HEK293 (cell line): ENCODE data around the gene BRD2.

Experiments
- CTCF ChIA-PET: fragments of 350-600 bp; formaldehyde crosslinking; extraction: SDS; loops from one replicate; lab custom pipeline; 2021; ENCODE audit warnings: antibody characterized with exemption; lab: Yijun Ruan, JAX
- POLR2A ChIA-PET: fragments of 300-600 bp; formaldehyde crosslinking; extraction: SDS; loops from one replicate; lab custom pipeline; 2020; ENCODE audit warnings: antibody characterized with exemption, inconsistent platforms; lab: Yijun Ruan, JAX
- H3K27ac ChIP-seq: fragments of 200-500 bp; sonication (Bioruptor generic); 2 replicates; pipeline ENCODE4 v1.5.1; 2014; ENCODE audit warnings: low read depth, low read length, control low read depth, inconsistent platforms; ENCODE audit errors: extremely low read depth
- H3K36me3 ChIP-seq, 2 experiments: fragments of 200-500 bp in 1 of 2; sonication (Bioruptor generic) in 1 of 2; 1 replicate in 1 of 2; 2 replicates in 1 of 2; pipeline ENCODE4 v1.5.1; 2014 to 2017; ENCODE audit warnings: inconsistent platforms in 2 of 2, low read length in 2 of 2; ENCODE audit not compliant: control insufficient read depth in 2 of 2, insufficient read depth in 1 of 2
- H3K4me1 ChIP-seq: fragments of 200-500 bp; sonication (Bioruptor generic); 2 replicates; pipeline ENCODE4 v1.5.1; 2014; ENCODE audit warnings: mild to moderate bottlenecking, low read length, inconsistent platforms; ENCODE audit not compliant: control insufficient read depth, insufficient read depth
- H3K4me3 ChIP-seq: 2 replicates; pipeline ENCODE4 v1.5.1; 2011; ENCODE audit warnings: low read depth, mild to moderate bottlenecking, control low read depth, low read length, moderate library complexity
- H3K9me3 ChIP-seq: fragments of 200-500 bp; sonication (Bioruptor generic); 2 replicates; pipeline ENCODE4 v1.5.1; 2014; ENCODE audit warnings: low read depth, low read length, inconsistent platforms; ENCODE audit not compliant: control insufficient read depth, insufficient read depth
- CTCF ChIP-seq: fragments of 450-650 bp; formaldehyde crosslinking; IDR thresholded peaks from 2 replicates; pipeline ENCODE4 v1.5.1; 2016; ENCODE audit warnings: missing biosample characterization, missing genetic modification characterization
- KLF1 ChIP-seq: fragments of 450-650 bp; formaldehyde crosslinking; IDR thresholded peaks from 2 replicates; pipeline ENCODE4 v1.5.1; 2016; ENCODE audit warnings: missing biosample characterization, missing genetic modification characterization
- MEIS1 ChIP-seq: sonication (generic); formaldehyde crosslinking; IDR thresholded peaks from 2 replicates; pipeline ENCODE4 v1.8.1; 2022; ENCODE audit warnings: missing genetic modification reagents, mild to moderate bottlenecking, borderline replicate concordance
- OVOL3 ChIP-seq: fragments of 450-650 bp; formaldehyde crosslinking; IDR thresholded peaks from 2 replicates; pipeline ENCODE4 v1.5.1; 2016; ENCODE audit warnings: missing biosample characterization, missing genetic modification characterization
- SETDB1 ChIP-seq: IDR thresholded peaks from one replicate; pipeline ENCODE4 v1.6.1; 2017; ENCODE audit warnings: mild to moderate bottlenecking, low read length, moderate library complexity, mixed read lengths; ENCODE audit not compliant: insufficient read length
- ZBTB1 ChIP-seq: fragments of 450-650 bp; formaldehyde crosslinking; IDR thresholded peaks from 2 replicates; pipeline ENCODE4 v1.5.1; 2016; ENCODE audit warnings: missing biosample characterization, missing genetic modification characterization
- ZFP3 ChIP-seq: fragments of 450-650 bp; formaldehyde crosslinking; IDR thresholded peaks from 2 replicates; pipeline ENCODE4 v1.5.1; 2016; ENCODE audit warnings: low read depth, missing biosample characterization, missing genetic modification characterization
- ZIC2 ChIP-seq: fragments of 450-650 bp; formaldehyde crosslinking; IDR thresholded peaks from 2 replicates; pipeline ENCODE4 v1.5.1; 2016; ENCODE audit warnings: missing biosample characterization, missing genetic modification characterization
- ZNF133 ChIP-seq: fragments of 450-650 bp; formaldehyde crosslinking; IDR thresholded peaks from 2 replicates; pipeline ENCODE4 v1.5.1; 2016; ENCODE audit warnings: missing biosample characterization, missing genetic modification characterization
- ZNF155 ChIP-seq: fragments of 450-650 bp; formaldehyde crosslinking; IDR thresholded peaks from 2 replicates; pipeline ENCODE4 v1.5.1; 2016; ENCODE audit warnings: missing biosample characterization, missing genetic modification characterization
- ZNF174 ChIP-seq: fragments of 450-650 bp; formaldehyde crosslinking; IDR thresholded peaks from 2 replicates; pipeline ENCODE4 v1.5.0; 2017; ENCODE audit warnings: missing biosample characterization, mild to moderate bottlenecking, missing genetic modification characterization
- ZNF221 ChIP-seq: fragments of 450-650 bp; formaldehyde crosslinking; IDR thresholded peaks from 2 replicates; pipeline ENCODE4 v1.5.1; 2017; ENCODE audit warnings: missing biosample characterization, missing genetic modification characterization, borderline replicate concordance
- ZNF266 ChIP-seq: fragments of 450-650 bp; formaldehyde crosslinking; IDR thresholded peaks from 2 replicates; pipeline ENCODE4 v1.5.1; 2016; ENCODE audit warnings: missing biosample characterization, missing genetic modification characterization, low read depth
- ZNF280D ChIP-seq: fragments of 450-650 bp; formaldehyde crosslinking; IDR thresholded peaks from 2 replicates; pipeline ENCODE4 v1.5.1; 2016; ENCODE audit warnings: missing biosample characterization, missing genetic modification characterization
- ZNF366 ChIP-seq: fragments of 450-650 bp; formaldehyde crosslinking; conservative IDR thresholded peaks from 2 replicates; pipeline ENCODE4 v1.5.1; 2016; ENCODE audit warnings: missing biosample characterization, missing genetic modification characterization
- ZNF37A ChIP-seq: fragments of 450-650 bp; IDR thresholded peaks from 2 replicates; pipeline ENCODE4 v1.5.1; 2018; ENCODE audit warnings: missing biosample characterization, missing genetic modification characterization
- ZNF398 ChIP-seq: fragments of 450-650 bp; formaldehyde crosslinking; IDR thresholded peaks from 2 replicates; pipeline ENCODE4 v1.5.1; 2017; ENCODE audit warnings: missing biosample characterization, missing genetic modification characterization
- ZNF530 ChIP-seq: fragments of 450-650 bp; formaldehyde crosslinking; IDR thresholded peaks from 2 replicates; pipeline ENCODE4 v1.5.1; 2016; ENCODE audit warnings: low read depth, missing biosample characterization, missing genetic modification characterization
- ZNF549 ChIP-seq: fragments of 450-650 bp; IDR thresholded peaks from 2 replicates; pipeline ENCODE4 v1.5.1; 2018; ENCODE audit warnings: missing biosample characterization, missing genetic modification characterization, mild to moderate bottlenecking, inconsistent platforms, moderate library complexity
- ZNF677 ChIP-seq: fragments of 450-650 bp; IDR thresholded peaks from 2 replicates; pipeline ENCODE4 v1.5.0; 2018; ENCODE audit warnings: missing biosample characterization, mild to moderate bottlenecking, missing genetic modification characterization, moderate library complexity
- ZNF837 ChIP-seq: fragments of 450-650 bp; formaldehyde crosslinking; IDR thresholded peaks from 2 replicates; pipeline ENCODE4 v1.5.1; 2016; ENCODE audit warnings: missing biosample characterization, missing genetic modification characterization
- ZXDB ChIP-seq: fragments of 450-650 bp; formaldehyde crosslinking; IDR thresholded peaks from 2 replicates; pipeline ENCODE4 v1.5.1; 2016; ENCODE audit warnings: missing biosample characterization, missing genetic modification characterization

The BRD2 gene

GRCh38 chr6:32933661-32934085 lies 34.7 kb upstream of the BRD2 start (continued):
- TF ChIP-seq ZNF366 (tag by site-specific recombination) (0 out of 2 replicates have a peak, but pooled peaks have one; percentile 15), ZFP3 (tag by site-specific recombination) (no peak), ZNF280D (no peak), ZIC2 (no peak), ZNF174 (no peak), ZNF133 (tag by site-specific recombination) (no peak), ZNF155 (tag by site-specific recombination) (no peak), ZNF837 (tag by site-specific recombination) (no peak), ZBTB1 (no peak), ZNF37A (tag by site-specific recombination) (no peak), CTCF (tag by site-specific recombination) (peak; percentile 37; the same call in 1 of the 2 replicates), SETDB1 (no peak), ZNF549 (tag by site-specific recombination) (no peak), KLF1 (tag by site-specific recombination) (no peak)
- TF ChIP-seq, all 188 proteins: peak for 4

- Histone ChIP-seq H3K4me3 (no peak overlapping the region), H3K36me3 (no peaks in the 10 kb centered on the region), H3K4me1 (no peaks in the 10 kb centered on the region), H3K27ac (no peak overlapping the region), H3K9me3 (no peaks in the 10 kb centered on the region)
- POLR2A ChIA-PET = interaction anchor here (1.5 to 2.1 kb wide), 3 partner anchors 36 to 47 kb away, joined by 4 to 6 read pairs (median 5); no protein-coding TSS in a partner anchor
- CTCF ChIA-PET = interaction anchor here (0.6 to 10.3 kb wide), 9 partner anchors 8 to 74 kb away, joined by 3 to 250 read pairs (median 8); partner anchors contain the start of gene HLA-DMA
- TF ChIP-seq OVOL3 (tag by site-specific recombination) = no peak
- no peak for TF ChIP-seq ZNF530 (tag by site-specific recombination)
- no peak for TF ChIP-seq ZNF398 (tag by site-specific recombination)
- no peak for TF ChIP-seq ZNF266
- no peak for TF ChIP-seq MEIS1 (CRISPR knock-in tag)
- no peak for TF ChIP-seq ZNF677 (tag by site-specific recombination)
- TF ChIP-seq ZNF221 (tag by site-specific recombination) = no peak
- TF ChIP-seq CTCF (tag by site-specific recombination) = no peak
- TF ChIP-seq ZXDB (tag by site-specific recombination) = no peak
These were observed 32.7 kb upstream of the BRD2 start for GRCh38 chr6:32935551-32936238.
